Measurements from ENCODE around the gene CPSF2.
"Not testable (repeated sequence)": the region's sequence is repeated elsewhere in the genome, so short reads cannot be mapped to it uniquely, and the experiment has no call there.

CPSF2 gene

GRCh38 chr14:92160619-92161018, 38.9 kb downstream of the CPSF2 start:
- no peak for TF ChIP-seq CTCF (IDR thresholded peaks at IDR 0.05; ENCODE audit: insufficient read depth, low read length, poor library complexity, severe bottlenecking)
- Histone ChIP-seq H3K36me3 (ENCODE audit: control insufficient read depth, insufficient read depth, low read length) (peaks cover 4% of the 10 kb centered on the region), H3K4me3 (replicated peaks; ENCODE audit: low read depth, low read length) (no peak overlapping the region)

GRCh38 chr14:92161521-92161920, 39.8 kb downstream of the CPSF2 start:
- DNase-seq (ENCODE audit: extremely low read depth, insufficient read length) = no peak
- no peaks in the 10 kb centered on the region for H3K27me3 ChIP-seq (replicated peaks; ENCODE audit: control insufficient read depth, insufficient read depth, low read length)
- no peak overlapping the region for H3K4me3 ChIP-seq (replicated peaks; ENCODE audit: low read depth, low read length)
- TF ChIP-seq CTCF (IDR thresholded peaks at IDR 0.05; ENCODE audit: insufficient read depth, low read length, poor library complexity, severe bottlenecking) = no peak
- peaks cover 4% of the 10 kb centered on the region for H3K36me3 ChIP-seq (ENCODE audit: control insufficient read depth, insufficient read depth, low read length)

More at GRCh38 chr14:92160619-92161018, 38.9 kb downstream of the CPSF2 start:
- DNase-seq (ENCODE audit: extremely low read depth, insufficient read length) = no peak
- no peaks in the 10 kb centered on the region for H3K27me3 ChIP-seq (replicated peaks; ENCODE audit: control insufficient read depth, insufficient read depth, low read length)

- Histone ChIP-seq H3K36me3 (ENCODE audit: control insufficient read depth, insufficient read depth, low read length) (no peaks in the 10 kb centered on the region; the same call in none of the 2 replicates), H3K27me3 (replicated peaks; ENCODE audit: control insufficient read depth, insufficient read depth, low read length) (no peaks in the 10 kb centered on the region)
These were observed 43.2 kb downstream of the CPSF2 start for GRCh38 chr14:92164958-92165357.

GRCh38 chr14:92173668-92174067, 51.9 kb downstream of the CPSF2 start:
- H3K27me3 ChIP-seq (replicated peaks; ENCODE audit: control insufficient read depth, insufficient read depth, low read length) = no peaks in the 10 kb centered on the region
- H3K4me3 ChIP-seq (replicated peaks; ENCODE audit: low read depth, low read length) = no peak overlapping the region
- no peak for TF ChIP-seq CTCF (IDR thresholded peaks at IDR 0.05; ENCODE audit: insufficient read depth, low read length, poor library complexity, severe bottlenecking)
- H3K36me3 ChIP-seq (ENCODE audit: control insufficient read depth, insufficient read depth, low read length) = no peaks in the 10 kb centered on the region
- DNase-seq (ENCODE audit: extremely low read depth, insufficient read length) = no peak

More at GRCh38 chr14:92164958-92165357, 43.2 kb downstream of the CPSF2 start:
- H3K4me3 ChIP-seq (replicated peaks; ENCODE audit: low read depth, low read length) = no peak overlapping the region
- TF ChIP-seq CTCF (IDR thresholded peaks at IDR 0.05; ENCODE audit: insufficient read depth, low read length, poor library complexity, severe bottlenecking) = no peak
- DNase-seq (ENCODE audit: extremely low read depth, insufficient read length) = no peak

GRCh38 chr14:92175811-92176210, 54.0 kb downstream of the CPSF2 start:
- H3K27me3 ChIP-seq (replicated peaks; ENCODE audit: control insufficient read depth, insufficient read depth, low read length) = no peaks in the 10 kb centered on the region
- DNase-seq (ENCODE audit: extremely low read depth, insufficient read length) = no peak
- no peak overlapping the region for H3K4me3 ChIP-seq (replicated peaks; ENCODE audit: low read depth, low read length)
- TF ChIP-seq CTCF (IDR thresholded peaks at IDR 0.05; ENCODE audit: insufficient read depth, low read length, poor library complexity, severe bottlenecking) = no peak
- H3K36me3 ChIP-seq (ENCODE audit: control insufficient read depth, insufficient read depth, low read length) = no peaks in the 10 kb centered on the region

- Histone ChIP-seq H3K4me3 (replicated peaks; ENCODE audit: low read depth, low read length) (no peak overlapping the region), H3K27me3 (replicated peaks; ENCODE audit: control insufficient read depth, insufficient read depth, low read length) (no peaks in the 10 kb centered on the region), H3K36me3 (ENCODE audit: control insufficient read depth, insufficient read depth, low read length) (no peaks in the 10 kb centered on the region)
- no peak for TF ChIP-seq CTCF (IDR thresholded peaks at IDR 0.05; ENCODE audit: insufficient read depth, low read length, poor library complexity, severe bottlenecking)
- no peak for DNase-seq (ENCODE audit: extremely low read depth, insufficient read length)
These were observed 54.7 kb downstream of the CPSF2 start for GRCh38 chr14:92176476-92176875.

- H3K27me3 ChIP-seq (replicated peaks; ENCODE audit: control insufficient read depth, insufficient read depth, low read length); H3K36me3 ChIP-seq (ENCODE audit: control insufficient read depth, insufficient read depth, low read length); DNase-seq (ENCODE audit: extremely low read depth, insufficient read length); H3K4me3 ChIP-seq (replicated peaks; ENCODE audit: low read depth, low read length): not testable (repeated sequence)
These were observed 57.4 kb downstream of the CPSF2 start for GRCh38 chr14:92179178-92179577.

Data from GM06990 (cell line).